RWPE2 (cell line): ENCODE measurements around the gene PPP4R4.

Experiments used
- ATAC-seq: fragments of 200-7000 bp; cut with Tn5 transposase; 3 replicates; pipeline ENCODE4 v1.9.1; 2021; ENCODE audit warnings: low read depth
- DNase-seq: peaks from one replicate; pipeline ENCODE4 v3.0.0-alpha.2; 2020; ENCODE audit warnings: low spot score
- H3K27ac ChIP-seq: fragments of 450-650 bp; 2 replicates; pipeline ENCODE4 v1.5.1; 2017; ENCODE audit warnings: mild to moderate bottlenecking; ENCODE audit not compliant: poor library complexity, severe bottlenecking
- H3K27me3 ChIP-seq: fragments of 250-450 bp; sonication (Bioruptor Pico); 2 replicates; pipeline ENCODE4 v1.5.1; 2021; ENCODE audit warnings: mild to moderate bottlenecking, moderate library complexity; ENCODE audit not compliant: insufficient read depth, poor library complexity, severe bottlenecking
- H3K36me3 ChIP-seq: fragments of 250-450 bp; sonication (Bioruptor Pico); 2 replicates; pipeline ENCODE4 v1.5.1; 2020; ENCODE audit warnings: low read depth, mild to moderate bottlenecking, moderate library complexity
- H3K4me1 ChIP-seq: fragments of 250-450 bp; sonication (Bioruptor Pico); 2 replicates; pipeline ENCODE4 v1.5.1; 2021; ENCODE audit warnings: mild to moderate bottlenecking, moderate library complexity; ENCODE audit not compliant: insufficient read depth, poor library complexity, severe bottlenecking
- H3K4me3 ChIP-seq: fragments of 250-450 bp; sonication (Bioruptor Pico); 2 replicates; pipeline ENCODE4 v1.5.1; 2021; ENCODE audit warnings: mild to moderate bottlenecking, moderate library complexity; ENCODE audit not compliant: severe bottlenecking
- H3K9me3 ChIP-seq: fragments of 250-450 bp; sonication (Bioruptor Pico); 2 replicates; pipeline ENCODE4 v1.5.1; 2021; ENCODE audit warnings: mild to moderate bottlenecking, moderate library complexity; ENCODE audit not compliant: severe bottlenecking
- TF ChIP-seq, protein P1 (sequence below): fragments of 450-650 bp; IDR thresholded peaks from one replicate; pipeline ENCODE4 v1.5.1; 2017; ENCODE audit warnings: mild to moderate bottlenecking, moderate library complexity; ENCODE audit not compliant: poor library complexity, severe bottlenecking

PPP4R4 gene

DNA sequence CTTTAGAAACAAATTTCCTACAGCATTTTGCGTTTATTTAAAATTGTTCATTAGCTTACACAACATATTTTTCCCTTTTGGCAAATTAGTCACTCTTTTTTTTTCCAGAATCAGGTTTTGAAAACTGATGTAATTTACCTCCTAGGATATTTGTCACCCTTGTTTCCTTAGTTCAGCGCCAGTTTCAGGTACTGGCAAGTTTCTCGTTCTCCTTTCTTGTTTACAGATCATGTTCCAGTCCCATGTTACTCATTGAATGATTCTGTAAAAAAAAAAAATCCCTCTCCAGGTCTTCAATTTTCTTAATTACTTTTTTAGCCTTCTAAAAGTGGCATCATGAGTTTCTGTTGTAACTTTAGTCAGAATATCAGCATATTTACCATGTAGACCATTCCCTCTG, 2.7 kb downstream of the PPP4R4 start:
- no peak for DNase-seq
- no peaks in the 10 kb centered on the region for H3K27me3 ChIP-seq
- peak overlapping the region; percentile 43 for H3K27ac ChIP-seq
- TF ChIP-seq, protein P1, sequence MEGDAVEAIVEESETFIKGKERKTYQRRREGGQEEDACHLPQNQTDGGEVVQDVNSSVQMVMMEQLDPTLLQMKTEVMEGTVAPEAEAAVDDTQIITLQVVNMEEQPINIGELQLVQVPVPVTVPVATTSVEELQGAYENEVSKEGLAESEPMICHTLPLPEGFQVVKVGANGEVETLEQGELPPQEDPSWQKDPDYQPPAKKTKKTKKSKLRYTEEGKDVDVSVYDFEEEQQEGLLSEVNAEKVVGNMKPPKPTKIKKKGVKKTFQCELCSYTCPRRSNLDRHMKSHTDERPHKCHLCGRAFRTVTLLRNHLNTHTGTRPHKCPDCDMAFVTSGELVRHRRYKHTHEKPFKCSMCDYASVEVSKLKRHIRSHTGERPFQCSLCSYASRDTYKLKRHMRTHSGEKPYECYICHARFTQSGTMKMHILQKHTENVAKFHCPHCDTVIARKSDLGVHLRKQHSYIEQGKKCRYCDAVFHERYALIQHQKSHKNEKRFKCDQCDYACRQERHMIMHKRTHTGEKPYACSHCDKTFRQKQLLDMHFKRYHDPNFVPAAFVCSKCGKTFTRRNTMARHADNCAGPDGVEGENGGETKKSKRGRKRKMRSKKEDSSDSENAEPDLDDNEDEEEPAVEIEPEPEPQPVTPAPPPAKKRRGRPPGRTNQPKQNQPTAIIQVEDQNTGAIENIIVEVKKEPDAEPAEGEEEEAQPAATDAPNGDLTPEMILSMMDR = no peak
- H3K9me3 ChIP-seq = no peaks in the 10 kb centered on the region
- H3K4me3 ChIP-seq = no peak overlapping the region
- peaks cover 5% of the 10 kb centered on the region for H3K36me3 ChIP-seq
- ATAC-seq = 0 out of 3 replicates have a peak, but pooled peaks have one; percentile 19
- H3K4me1 ChIP-seq = peaks cover 31% of the 10 kb centered on the region

DNA sequence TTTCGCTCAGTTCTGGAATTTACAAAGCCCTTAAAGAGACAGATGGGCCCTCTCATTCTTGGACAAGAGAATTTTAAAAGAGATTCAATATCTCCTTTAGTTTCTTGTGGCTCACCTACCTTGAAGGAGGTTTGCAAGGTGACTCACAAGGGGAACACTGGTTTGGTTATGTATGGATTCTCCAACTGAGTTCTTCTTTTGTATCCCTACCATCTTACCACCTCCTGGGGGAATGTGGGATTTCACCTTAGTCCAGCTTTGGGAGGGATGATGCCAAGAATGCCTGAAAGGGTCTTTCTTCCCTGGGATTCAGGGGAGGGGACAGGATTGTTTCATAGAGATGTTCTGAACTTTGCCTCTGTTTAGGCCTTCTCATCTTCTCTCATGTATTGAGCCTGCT, 3.7 kb downstream of the PPP4R4 start:
- no peaks in the 10 kb centered on the region for H3K27me3 ChIP-seq
- TF ChIP-seq, protein P1 = no peak
- no peak overlapping the region for H3K4me3 ChIP-seq
- DNase-seq (no peak), ATAC-seq (peak; percentile 15; the same call in 1 of the 3 replicates)
- peaks cover 29% of the 10 kb centered on the region for H3K4me1 ChIP-seq
- peaks cover 5% of the 10 kb centered on the region for H3K36me3 ChIP-seq
- no peaks in the 10 kb centered on the region for H3K9me3 ChIP-seq
- peak overlapping the region; percentile 43 for H3K27ac ChIP-seq

DNA sequence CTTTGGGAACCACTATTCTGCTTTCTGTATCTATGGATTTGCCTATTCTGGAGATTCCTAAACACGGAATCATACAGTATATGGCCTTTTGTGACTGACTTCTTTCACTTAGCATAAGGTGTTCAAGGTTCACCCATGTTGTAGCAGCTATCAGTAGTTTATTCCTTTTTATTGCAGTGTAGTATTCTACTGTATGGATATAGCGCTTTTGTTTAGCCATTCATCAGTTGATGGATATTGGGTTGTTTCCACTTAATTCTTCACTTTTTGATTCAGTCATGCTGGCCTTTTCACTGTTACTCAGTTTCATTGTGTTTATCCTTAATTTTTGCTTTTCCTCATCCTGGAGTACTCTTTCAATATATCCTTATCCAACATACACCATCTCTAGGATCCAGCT, 5.1 kb downstream of the PPP4R4 start:
- Histone ChIP-seq H3K27ac (no peak overlapping the region), H3K36me3 (peaks cover 5% of the 10 kb centered on the region), H3K27me3 (no peaks in the 10 kb centered on the region), H3K9me3 (no peaks in the 10 kb centered on the region), H3K4me3 (no peak overlapping the region), H3K4me1 (peaks cover 29% of the 10 kb centered on the region)
- TF ChIP-seq, protein P1 = no peak
- DNase-seq (no peak), ATAC-seq (no peak)

DNA sequence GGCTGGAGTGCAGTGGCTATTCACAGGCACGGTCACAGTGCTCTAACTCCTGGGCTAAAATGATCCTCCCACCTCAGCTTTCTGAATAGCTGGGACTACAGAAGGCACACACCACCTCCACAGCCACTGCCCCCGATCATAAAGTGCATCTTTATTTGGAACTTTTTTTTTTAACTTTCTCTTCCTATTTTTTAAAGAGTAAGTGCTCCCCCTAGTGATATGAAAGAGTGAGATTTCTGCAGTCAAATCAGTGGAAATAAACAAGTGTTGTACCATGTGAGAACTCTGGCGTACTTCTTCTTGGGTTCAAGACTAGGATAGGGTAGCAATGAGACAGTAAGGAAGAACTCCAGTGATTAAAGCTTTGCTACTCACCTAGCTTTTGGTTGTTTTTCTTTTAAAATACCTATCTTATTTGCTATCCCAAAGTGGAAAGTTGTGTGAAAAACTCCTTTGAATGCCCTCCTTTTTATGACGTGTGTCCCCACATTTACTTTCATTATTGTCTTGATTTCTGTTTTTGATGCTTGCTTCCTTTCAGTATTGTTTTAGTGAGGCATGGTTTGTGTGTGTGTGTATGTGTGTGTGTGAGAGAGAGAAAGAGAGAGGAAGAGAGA, 6.6 kb downstream of the PPP4R4 start:
- TF ChIP-seq, protein P1 = peak; percentile 90
- Histone ChIP-seq H3K27me3 (no peaks in the 10 kb centered on the region), H3K4me1 (peaks cover 27% of the 10 kb centered on the region), H3K36me3 (peaks cover 5% of the 10 kb centered on the region), H3K9me3 (no peaks in the 10 kb centered on the region), H3K27ac (no peak overlapping the region), H3K4me3 (no peak overlapping the region)
- peak; percentile 44; the same call in 2 of the 3 replicates for ATAC-seq
- DNase-seq = no peak

DNA sequence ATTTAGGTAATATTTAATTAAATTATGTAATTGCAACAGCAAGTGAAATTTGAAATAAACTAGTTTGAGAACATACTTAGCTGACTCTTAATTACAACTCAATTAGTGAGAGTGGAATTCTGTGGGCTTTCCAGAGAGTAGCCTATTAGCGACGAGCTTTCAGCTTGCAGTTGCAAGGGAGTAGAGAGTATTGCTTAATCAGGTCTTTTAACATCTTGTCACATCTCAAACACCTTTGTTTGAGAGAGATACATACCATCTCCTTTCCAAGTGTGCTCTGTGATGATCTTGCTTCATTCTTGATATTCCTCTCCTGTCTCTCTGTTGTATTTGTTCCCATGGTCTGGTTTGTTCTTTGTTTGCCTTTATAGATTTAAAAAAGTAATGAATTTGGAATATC, 7.7 kb downstream of the PPP4R4 start:
- Histone ChIP-seq H3K27ac (no peak overlapping the region), H3K4me1 (peaks cover 16% of the 10 kb centered on the region), H3K9me3 (no peaks in the 10 kb centered on the region), H3K27me3 (no peaks in the 10 kb centered on the region), H3K4me3 (no peak overlapping the region), H3K36me3 (no peaks in the 10 kb centered on the region; the same call in 1 of the 2 replicates)
- no peak for DNase-seq
- TF ChIP-seq, protein P1 = no peak
- ATAC-seq = no peak
